Measurements from ENCODE around the gene PLEKHG7. TPM values are rescaled to one million over a fixed set of nuclear protein-coding genes. Genes with fewer than 3 reads are reported as not detected.

Gene PLEKHG7
- total and polyA plus RNA-seq, 9 of the 15 experiments (the other 6 are each of a cell fraction or from before 2014, with no cell fraction given): 0.03 TPM; not detected in 8

GRCh38 chr12:92733181-92733580 lies 30.4 kb downstream of the PLEKHG7 start (continued):
- TF ChIP-seq PHF20 (IDR thresholded peaks at IDR 0.05; ENCODE audit: partially characterized antibody) (no peak), KLF13 (tag; IDR thresholded peaks at IDR 0.05; ENCODE audit: borderline replicate concordance, low read depth) (no peak), SFPQ (IDR thresholded peaks at IDR 0.05; ENCODE audit: low read depth, low read length) (no peak), NR2C1 (IDR thresholded peaks at IDR 0.05) (no peak), NR2C1 (tag; IDR thresholded peaks at IDR 0.05) (no peak), ESRRB (CRISPR knock-in tag; IDR thresholded peaks at IDR 0.05; ENCODE audit: borderline replicate concordance) (no peak), HMG20A (CRISPR knock-in tag; conservative IDR thresholded peaks at IDR 0.05) (no peak), ZNF609 (CRISPR knock-in tag; IDR thresholded peaks at IDR 0.05; ENCODE audit: borderline replicate concordance) (no peak), ZC3H11A (IDR thresholded peaks at IDR 0.05; ENCODE audit: low read depth, low read length) (no peak), RBM17 (IDR thresholded peaks at IDR 0.05; ENCODE audit: borderline replicate concordance, low read depth, low read length) (no peak), RBBP5 (IDR thresholded peaks at IDR 0.05; ENCODE audit: borderline replicate concordance, insufficient read depth, low read length, poor library complexity, severe bottlenecking) (no peak)
